HepG2 (cell line): ENCODE measurements around the gene DND1. TPM values are rescaled to one million over a fixed set of nuclear protein-coding genes. Genes with fewer than 3 reads are reported as not detected.
A peak's percentile ranks its signal among the peaks of the same experiment; 100 is the strongest.

Experiments used
- FOXP1 ChIP-seq, 2 experiments: fragments of 450-650 bp in 1 of 2; IDR thresholded peaks; 2 replicates each; pipeline ENCODE4 v1.6.1; 2017 to 2018; ENCODE audit warnings: antibody characterized with exemption in 1 of 2
- SIX4 ChIP-seq: sonication (generic); formaldehyde crosslinking; IDR thresholded peaks from 2 replicates; pipeline ENCODE4 v1.4.0; 2020; ENCODE audit warnings: missing genetic modification reagents
- SMYD3 ChIP-seq: sonication (generic); formaldehyde crosslinking; IDR thresholded peaks from 2 replicates; pipeline ENCODE4 v1.8.1; 2023; ENCODE audit warnings: mild to moderate bottlenecking, missing genetic modification reagents
- ZMYM3 ChIP-seq: sonication (generic); formaldehyde crosslinking; IDR thresholded peaks from 2 replicates; pipeline ENCODE4 v1.5.1; 2020; ENCODE audit warnings: mild to moderate bottlenecking, missing genetic modification reagents
- ZNF335 ChIP-seq: sonication (generic); formaldehyde crosslinking; IDR thresholded peaks from 2 replicates; pipeline ENCODE4 v1.4.0; 2020; ENCODE audit warnings: missing genetic modification reagents
- ZNF431 ChIP-seq: sonication (generic); formaldehyde crosslinking; IDR thresholded peaks from 2 replicates; pipeline ENCODE4 v1.9.0; 2022; ENCODE audit warnings: missing genetic modification reagents, low read depth, mild to moderate bottlenecking, borderline replicate concordance
- polyA plus RNA-seq, 8 experiments: library from polyadenylated mRNA; depleted of rRNA in 3 of 8; stranded (reverse) in 7 of 8; unstranded in 1 of 8; fragments of >200 nt; fragmentation: Illumina TruSeq in 4 of 8; extraction: Trizol in 4 of 8; gene quantifications; 2 replicates each; pipeline versions ENCODE4 v1.2.1 to v1.2.3, GENCODE V29; 2011 to 2016; ENCODE audit warnings: low read depth in 4 of 8, missing spikeins in 1 of 8, mixed read lengths in 1 of 8; ENCODE audit not compliant: insufficient read depth in 1 of 8
- total RNA-seq, 5 experiments: library from RNA; depleted of rRNA; stranded (reverse); fragments of >200 nt; fragmentation: Illumina TruSeq; extraction: Trizol; gene quantifications; 2 replicates each; pipeline ENCODE4 v1.2.3, GENCODE V29; 2016; ENCODE audit warnings: low read depth in 1 of 5
- TF ChIP-seq, protein P1 (sequence below), 2 experiments: sonication (generic) in 1 of 2; formaldehyde crosslinking in 1 of 2; IDR thresholded peaks; 2 replicates each; pipeline versions ENCODE4 v1.5.1 to v1.6.1; 2011 to 2020; ENCODE audit warnings: borderline replicate concordance in 1 of 2, low read depth in 1 of 2, low read length in 1 of 2, mild to moderate bottlenecking in 1 of 2, missing genetic modification reagents in 1 of 2, moderate library complexity in 1 of 2
- TF ChIP-seq, protein P2 (sequence below): sonication (generic); formaldehyde crosslinking; IDR thresholded peaks from 2 replicates; pipeline ENCODE4 v1.5.0; 2020; ENCODE audit warnings: mild to moderate bottlenecking, missing genetic modification reagents, borderline replicate concordance
- TF ChIP-seq, protein P3 (sequence below): sonication (generic); formaldehyde crosslinking; IDR thresholded peaks from 2 replicates; pipeline ENCODE4 v1.5.1; 2020; ENCODE audit warnings: mild to moderate bottlenecking, moderate library complexity, missing genetic modification reagents
- TF ChIP-seq, protein P4 (sequence below): sonication (generic); formaldehyde crosslinking; conservative IDR thresholded peaks from 2 replicates; pipeline ENCODE4 v1.4.0; 2020; ENCODE audit warnings: missing genetic modification reagents

DND1 gene
- total and polyA plus RNA-seq, 2 of the 13 experiments (the other 11 are each of a cell fraction or from before 2014, with no cell fraction given), result 0.48 to 0.55 TPM

DNA sequence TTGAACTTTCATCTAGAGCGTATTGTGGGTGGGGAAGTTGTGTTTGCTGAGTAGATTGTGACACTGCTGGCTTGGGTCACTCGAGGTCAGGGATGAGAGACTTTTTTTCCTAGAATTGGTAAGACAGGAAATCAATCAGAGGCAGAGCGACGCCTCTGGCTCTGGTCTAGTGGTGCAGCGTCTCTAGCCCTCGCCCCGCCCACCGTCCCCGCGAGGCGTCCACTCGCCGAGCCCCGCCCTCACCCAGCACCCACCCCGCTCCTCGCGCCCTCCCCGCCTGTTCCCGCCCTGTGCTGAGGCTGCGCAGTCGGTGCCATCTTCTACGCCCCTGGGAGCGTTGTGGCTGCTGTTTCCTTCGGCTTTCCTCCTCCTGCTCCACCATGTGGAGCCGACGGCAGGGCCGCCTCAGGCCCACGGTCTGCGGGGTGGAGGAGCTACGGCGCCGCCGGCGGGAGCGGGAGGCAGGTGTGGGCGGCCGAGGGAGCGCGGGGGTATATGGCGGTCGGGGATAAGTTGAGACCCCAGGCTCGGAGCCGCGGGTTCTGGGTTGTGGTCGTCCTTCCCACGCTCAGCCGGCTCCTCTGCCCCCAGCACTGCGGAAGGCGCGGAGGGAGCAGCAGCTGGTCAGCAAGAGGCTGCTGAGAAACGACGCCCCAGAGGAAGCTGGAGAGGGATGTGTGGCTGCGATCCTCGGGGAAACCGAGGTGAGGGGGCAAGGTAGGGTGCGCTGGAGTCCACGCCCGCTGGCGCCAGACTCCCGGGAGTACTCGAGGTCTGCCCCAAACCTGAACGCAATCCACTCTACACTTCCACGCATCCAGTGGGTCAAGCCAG is 34.0 kb downstream of the DND1 start, which contains the start of gene TMCO6 (continued):
- no peak for TF ChIP-seq ZNF335 (CRISPR knock-in tag)
- TF ChIP-seq, protein P1, sequence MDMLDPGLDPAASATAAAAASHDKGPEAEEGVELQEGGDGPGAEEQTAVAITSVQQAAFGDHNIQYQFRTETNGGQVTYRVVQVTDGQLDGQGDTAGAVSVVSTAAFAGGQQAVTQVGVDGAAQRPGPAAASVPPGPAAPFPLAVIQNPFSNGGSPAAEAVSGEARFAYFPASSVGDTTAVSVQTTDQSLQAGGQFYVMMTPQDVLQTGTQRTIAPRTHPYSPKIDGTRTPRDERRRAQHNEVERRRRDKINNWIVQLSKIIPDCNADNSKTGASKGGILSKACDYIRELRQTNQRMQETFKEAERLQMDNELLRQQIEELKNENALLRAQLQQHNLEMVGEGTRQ (IDR thresholded peaks at IDR 0.05; ENCODE audit: low read depth, low read length), result no peak
- TF ChIP-seq, protein P1 (CRISPR knock-in tag; IDR thresholded peaks at IDR 0.05; ENCODE audit: borderline replicate concordance), result no peak
- TF ChIP-seq ZNF431 (CRISPR knock-in tag), result peak; percentile 75; the same call in 1 of the 2 replicates
- TF ChIP-seq, protein P2, sequence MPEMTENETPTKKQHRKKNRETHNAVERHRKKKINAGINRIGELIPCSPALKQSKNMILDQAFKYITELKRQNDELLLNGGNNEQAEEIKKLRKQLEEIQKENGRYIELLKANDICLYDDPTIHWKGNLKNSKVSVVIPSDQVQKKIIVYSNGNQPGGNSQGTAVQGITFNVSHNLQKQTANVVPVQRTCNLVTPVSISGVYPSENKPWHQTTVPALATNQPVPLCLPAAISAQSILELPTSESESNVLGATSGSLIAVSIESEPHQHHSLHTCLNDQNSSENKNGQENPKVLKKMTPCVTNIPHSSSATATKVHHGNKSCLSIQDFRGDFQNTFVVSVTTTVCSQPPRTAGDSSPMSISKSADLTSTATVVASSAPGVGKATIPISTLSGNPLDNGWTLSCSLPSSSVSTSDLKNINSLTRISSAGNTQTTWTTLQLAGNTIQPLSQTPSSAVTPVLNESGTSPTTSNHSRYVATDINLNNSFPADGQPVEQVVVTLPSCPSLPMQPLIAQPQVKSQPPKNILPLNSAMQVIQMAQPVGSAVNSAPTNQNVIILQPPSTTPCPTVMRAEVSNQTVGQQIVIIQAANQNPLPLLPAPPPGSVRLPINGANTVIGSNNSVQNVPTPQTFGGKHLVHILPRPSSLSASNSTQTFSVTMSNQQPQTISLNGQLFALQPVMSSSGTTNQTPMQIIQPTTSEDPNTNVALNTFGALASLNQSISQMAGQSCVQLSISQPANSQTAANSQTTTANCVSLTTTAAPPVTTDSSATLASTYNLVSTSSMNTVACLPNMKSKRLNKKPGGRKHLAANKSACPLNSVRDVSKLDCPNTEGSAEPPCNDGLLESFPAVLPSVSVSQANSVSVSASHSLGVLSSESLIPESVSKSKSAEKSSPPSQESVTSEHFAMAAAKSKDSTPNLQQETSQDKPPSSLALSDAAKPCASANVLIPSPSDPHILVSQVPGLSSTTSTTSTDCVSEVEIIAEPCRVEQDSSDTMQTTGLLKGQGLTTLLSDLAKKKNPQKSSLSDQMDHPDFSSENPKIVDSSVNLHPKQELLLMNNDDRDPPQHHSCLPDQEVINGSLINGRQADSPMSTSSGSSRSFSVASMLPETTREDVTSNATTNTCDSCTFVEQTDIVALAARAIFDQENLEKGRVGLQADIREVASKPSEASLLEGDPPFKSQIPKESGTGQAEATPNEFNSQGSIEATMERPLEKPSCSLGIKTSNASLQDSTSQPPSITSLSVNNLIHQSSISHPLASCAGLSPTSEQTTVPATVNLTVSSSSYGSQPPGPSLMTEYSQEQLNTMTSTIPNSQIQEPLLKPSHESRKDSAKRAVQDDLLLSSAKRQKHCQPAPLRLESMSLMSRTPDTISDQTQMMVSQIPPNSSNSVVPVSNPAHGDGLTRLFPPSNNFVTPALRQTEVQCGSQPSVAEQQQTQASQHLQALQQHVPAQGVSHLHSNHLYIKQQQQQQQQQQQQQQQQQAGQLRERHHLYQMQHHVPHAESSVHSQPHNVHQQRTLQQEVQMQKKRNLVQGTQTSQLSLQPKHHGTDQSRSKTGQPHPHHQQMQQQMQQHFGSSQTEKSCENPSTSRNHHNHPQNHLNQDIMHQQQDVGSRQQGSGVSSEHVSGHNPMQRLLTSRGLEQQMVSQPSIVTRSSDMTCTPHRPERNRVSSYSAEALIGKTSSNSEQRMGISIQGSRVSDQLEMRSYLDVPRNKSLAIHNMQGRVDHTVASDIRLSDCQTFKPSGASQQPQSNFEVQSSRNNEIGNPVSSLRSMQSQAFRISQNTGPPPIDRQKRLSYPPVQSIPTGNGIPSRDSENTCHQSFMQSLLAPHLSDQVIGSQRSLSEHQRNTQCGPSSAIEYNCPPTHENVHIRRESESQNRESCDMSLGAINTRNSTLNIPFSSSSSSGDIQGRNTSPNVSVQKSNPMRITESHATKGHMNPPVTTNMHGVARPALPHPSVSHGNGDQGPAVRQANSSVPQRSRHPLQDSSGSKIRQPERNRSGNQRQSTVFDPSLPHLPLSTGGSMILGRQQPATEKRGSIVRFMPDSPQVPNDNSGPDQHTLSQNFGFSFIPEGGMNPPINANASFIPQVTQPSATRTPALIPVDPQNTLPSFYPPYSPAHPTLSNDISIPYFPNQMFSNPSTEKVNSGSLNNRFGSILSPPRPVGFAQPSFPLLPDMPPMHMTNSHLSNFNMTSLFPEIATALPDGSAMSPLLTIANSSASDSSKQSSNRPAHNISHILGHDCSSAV (CRISPR knock-in tag), result no peak
- TF ChIP-seq ZMYM3 (CRISPR knock-in tag), result no peak; the same call in 1 of the 2 replicates
- TF ChIP-seq, protein P3, sequence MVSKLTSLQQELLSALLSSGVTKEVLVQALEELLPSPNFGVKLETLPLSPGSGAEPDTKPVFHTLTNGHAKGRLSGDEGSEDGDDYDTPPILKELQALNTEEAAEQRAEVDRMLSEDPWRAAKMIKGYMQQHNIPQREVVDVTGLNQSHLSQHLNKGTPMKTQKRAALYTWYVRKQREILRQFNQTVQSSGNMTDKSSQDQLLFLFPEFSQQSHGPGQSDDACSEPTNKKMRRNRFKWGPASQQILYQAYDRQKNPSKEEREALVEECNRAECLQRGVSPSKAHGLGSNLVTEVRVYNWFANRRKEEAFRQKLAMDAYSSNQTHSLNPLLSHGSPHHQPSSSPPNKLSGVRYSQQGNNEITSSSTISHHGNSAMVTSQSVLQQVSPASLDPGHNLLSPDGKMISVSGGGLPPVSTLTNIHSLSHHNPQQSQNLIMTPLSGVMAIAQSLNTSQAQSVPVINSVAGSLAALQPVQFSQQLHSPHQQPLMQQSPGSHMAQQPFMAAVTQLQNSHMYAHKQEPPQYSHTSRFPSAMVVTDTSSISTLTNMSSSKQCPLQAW (CRISPR knock-in tag), result peak; percentile 89
- TF ChIP-seq SIX4 (CRISPR knock-in tag), result peak; percentile 12; the same call in 1 of the 2 replicates
- no peak for TF ChIP-seq SMYD3
- 0 out of 2 replicates have a peak, but pooled peaks have one; percentile 32 for TF ChIP-seq FOXP1 (IDR thresholded peaks at IDR 0.05)
- peak; percentile 81; the same call in 1 of the 2 replicates for TF ChIP-seq FOXP1 (CRISPR knock-in tag; IDR thresholded peaks at IDR 0.05)
- TF ChIP-seq, protein P4, sequence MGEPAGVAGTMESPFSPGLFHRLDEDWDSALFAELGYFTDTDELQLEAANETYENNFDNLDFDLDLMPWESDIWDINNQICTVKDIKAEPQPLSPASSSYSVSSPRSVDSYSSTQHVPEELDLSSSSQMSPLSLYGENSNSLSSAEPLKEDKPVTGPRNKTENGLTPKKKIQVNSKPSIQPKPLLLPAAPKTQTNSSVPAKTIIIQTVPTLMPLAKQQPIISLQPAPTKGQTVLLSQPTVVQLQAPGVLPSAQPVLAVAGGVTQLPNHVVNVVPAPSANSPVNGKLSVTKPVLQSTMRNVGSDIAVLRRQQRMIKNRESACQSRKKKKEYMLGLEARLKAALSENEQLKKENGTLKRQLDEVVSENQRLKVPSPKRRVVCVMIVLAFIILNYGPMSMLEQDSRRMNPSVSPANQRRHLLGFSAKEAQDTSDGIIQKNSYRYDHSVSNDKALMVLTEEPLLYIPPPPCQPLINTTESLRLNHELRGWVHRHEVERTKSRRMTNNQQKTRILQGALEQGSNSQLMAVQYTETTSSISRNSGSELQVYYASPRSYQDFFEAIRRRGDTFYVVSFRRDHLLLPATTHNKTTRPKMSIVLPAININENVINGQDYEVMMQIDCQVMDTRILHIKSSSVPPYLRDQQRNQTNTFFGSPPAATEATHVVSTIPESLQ (CRISPR knock-in tag), result 0 out of 2 replicates have a peak, but pooled peaks have one; percentile 34
